K562 (cell line): ENCODE measurements around the gene DUSP3. TPM values are rescaled to one million over a fixed set of nuclear protein-coding genes. Genes with fewer than 3 reads are reported as not detected.

ENCODE experiments used
- ATF3 ChIP-seq, 2 experiments: fragments of 450-650 bp in 1 of 2; sonication (generic) in 1 of 2; formaldehyde crosslinking in 1 of 2; IDR thresholded peaks in 1 of 2; conservative IDR thresholded peaks in 1 of 2; 2 replicates each; pipeline versions ENCODE4 v1.6.1 to v1.8.1; 2016 to 2023; ENCODE audit warnings: mild to moderate bottlenecking in 2 of 2, moderate library complexity in 2 of 2, inconsistent platforms in 1 of 2, missing genetic modification reagents in 1 of 2
- DDX20 ChIP-seq: fragments of 450-650 bp; IDR thresholded peaks from 2 replicates; pipeline ENCODE4 v1.6.1; 2016; ENCODE audit warnings: missing genetic modification characterization, low read depth, mild to moderate bottlenecking, missing compliant biosample characterization, moderate library complexity
- EHMT2 ChIP-seq: fragments of 450-650 bp; IDR thresholded peaks from 2 replicates; pipeline ENCODE4 v1.6.1; 2018; ENCODE audit warnings: antibody characterized with exemption
- EP300 ChIP-seq: IDR thresholded peaks from 2 replicates; pipeline ENCODE4 v1.6.1; 2012; ENCODE audit warnings: low read length, improper control_type of control experiment
- FOXP1 ChIP-seq: sonication (generic); formaldehyde crosslinking; IDR thresholded peaks from 2 replicates; pipeline ENCODE4 v1.8.0; 2022; ENCODE audit warnings: mild to moderate bottlenecking, missing genetic modification reagents
- GABPA ChIP-seq: fragments of 200-800 bp; sonication (Bioruptor generic); conservative IDR thresholded peaks from 2 replicates; pipeline ENCODE4 v1.6.1; 2016; ENCODE audit warnings: low read depth, missing genetic modification characterization, missing compliant biosample characterization
- HMG20B ChIP-seq: fragments of 250-450 bp; sonication (Bioruptor Pico); IDR thresholded peaks from 2 replicates; pipeline ENCODE4 v1.5.0; 2021; ENCODE audit warnings: mild to moderate bottlenecking
- KAT7 ChIP-seq: sonication (generic); formaldehyde crosslinking; IDR thresholded peaks from 2 replicates; pipeline ENCODE4 v1.8.0; 2022; ENCODE audit warnings: missing genetic modification reagents, mild to moderate bottlenecking, borderline replicate concordance
- KLF16 ChIP-seq: IDR thresholded peaks from 2 replicates; pipeline ENCODE4 v1.6.1; 2016; ENCODE audit warnings: antibody characterized with exemption
- NFRKB ChIP-seq: fragments of 450-650 bp; IDR thresholded peaks from 2 replicates; pipeline ENCODE4 v1.6.1; 2016; ENCODE audit warnings: low read depth
- NR4A1 ChIP-seq, 2 experiments: fragments of 250-450 bp in 1 of 2; fragments of 450-650 bp in 1 of 2; sonication (Bioruptor Pico) in 1 of 2; IDR thresholded peaks; 2 replicates each; pipeline versions ENCODE4 v1.4.0 to v1.6.1; 2016 to 2020; ENCODE audit warnings: mild to moderate bottlenecking in 2 of 2, missing compliant biosample characterization in 1 of 2, missing genetic modification characterization in 1 of 2, moderate library complexity in 1 of 2
- OTX1 ChIP-seq: fragments of 450-650 bp; formaldehyde crosslinking; IDR thresholded peaks from 2 replicates; pipeline ENCODE4 v1.4.0; 2022; ENCODE audit warnings: mild to moderate bottlenecking
- PHF20 ChIP-seq: fragments of 450-650 bp; IDR thresholded peaks from 2 replicates; pipeline ENCODE4 v1.6.1; 2018; ENCODE audit not compliant: partially characterized antibody
- PRDM10 ChIP-seq: fragments of 450-650 bp; IDR thresholded peaks from 2 replicates; pipeline ENCODE4 v1.6.1; 2018; ENCODE audit not compliant: partially characterized antibody
- PYGO2 ChIP-seq: fragments of 450-650 bp; IDR thresholded peaks from 2 replicates; pipeline ENCODE4 v1.6.1; 2016; ENCODE audit warnings: mild to moderate bottlenecking, missing genetic modification characterization, moderate library complexity, missing compliant biosample characterization
- RAD21 ChIP-seq, 2 experiments: fragments of 250-450 bp in 1 of 2; fragments of 450-650 bp in 1 of 2; sonication (Bioruptor Pico) in 1 of 2; formaldehyde crosslinking in 1 of 2; IDR thresholded peaks in 1 of 2; conservative IDR thresholded peaks in 1 of 2; 2 replicates each; pipeline versions ENCODE4 v1.4.0 to v1.8.0; 2020 to 2022; ENCODE audit warnings: mild to moderate bottlenecking in 2 of 2, moderate library complexity in 1 of 2
- RCOR1 ChIP-seq, 2 experiments: IDR thresholded peaks; 2 replicates each; pipeline ENCODE4 v1.6.1; 2012; ENCODE audit warnings: low read depth in 2 of 2, low read length in 2 of 2, borderline replicate concordance in 1 of 2, improper control_type of control experiment in 1 of 2
- SAFB ChIP-seq: fragments of 200-400 bp; formaldehyde crosslinking; IDR thresholded peaks from 2 replicates; pipeline ENCODE4 v1.6.1; 2017; ENCODE audit warnings: low read depth, low read length, borderline replicate concordance
- SMAD2 ChIP-seq: fragments of 150-350 bp; IDR thresholded peaks from 2 replicates; pipeline ENCODE4 v1.6.1; 2014; ENCODE audit warnings: low read depth, mild to moderate bottlenecking, low read length
- SMARCE1 ChIP-seq: fragments of 450-650 bp; IDR thresholded peaks from 2 replicates; pipeline ENCODE4 v1.7.1; 2016; ENCODE audit warnings: mild to moderate bottlenecking
- SP2 ChIP-seq: IDR thresholded peaks from 2 replicates; pipeline ENCODE4 v1.6.1; 2011; ENCODE audit warnings: mild to moderate bottlenecking, low read depth, low read length, moderate library complexity; ENCODE audit not compliant: poor library complexity, severe bottlenecking; ENCODE audit errors: extremely low read depth
- TCFL5 ChIP-seq: fragments of 250-450 bp; sonication (Bioruptor Pico); conservative IDR thresholded peaks from 2 replicates; pipeline ENCODE4 v1.6.1; 2021; ENCODE audit warnings: mild to moderate bottlenecking, moderate library complexity, matching md5 sums
- TFAM ChIP-seq: fragments of 250-450 bp; sonication (Bioruptor Pico); conservative IDR thresholded peaks from 2 replicates; pipeline ENCODE4 v1.5.0; 2021; ENCODE audit warnings: mild to moderate bottlenecking, moderate library complexity
- ZFX ChIP-seq: sonication (generic); formaldehyde crosslinking; IDR thresholded peaks from 2 replicates; pipeline ENCODE4 v1.8.0; 2022; ENCODE audit warnings: mild to moderate bottlenecking, missing genetic modification reagents, moderate library complexity
- ZNF133 ChIP-seq: fragments of 250-450 bp; sonication (Bioruptor Pico); IDR thresholded peaks from 2 replicates; pipeline ENCODE4 v1.4.0; 2020; ENCODE audit warnings: mild to moderate bottlenecking
- ZNF263 ChIP-seq: sonication (generic); formaldehyde crosslinking; IDR thresholded peaks from 2 replicates; pipeline ENCODE4 v1.8.0; 2022; ENCODE audit warnings: mild to moderate bottlenecking, missing genetic modification reagents, borderline replicate concordance
- polyA plus RNA-seq, 8 experiments: library from polyadenylated mRNA; depleted of rRNA in 4 of 8; stranded (reverse) in 5 of 8; unstranded in 3 of 8; fragments of >200 nt; fragmentation: Nextera tagmentation in 2 of 8; fragmentation: Illumina TruSeq in 1 of 8; extraction: Ambion mirVana in 2 of 8; extraction: Trizol in 1 of 8; gene quantifications; 2 replicates each; pipeline versions ENCODE4 v1.2.1 to v1.2.3, GENCODE V29; 2011 to 2014; ENCODE audit warnings: inconsistent platforms in 1 of 8, missing spikeins in 1 of 8
- total RNA-seq, 7 experiments: library from RNA; depleted of rRNA in 6 of 7; stranded (reverse); fragments of >200 nt in 6 of 7; fragmentation: Illumina TruSeq in 2 of 7; extraction: Trizol in 2 of 7; gene quantifications; 2 replicates each; pipeline versions ENCODE4 v1.2.1 to v1.2.3, GENCODE V29; 2011 to 2021; ENCODE audit warnings: low replicate concordance in 1 of 7

DUSP3 gene
- total and polyA plus RNA-seq, 9 of the 15 experiments (the other 6 are each of a cell fraction or from before 2014, with no cell fraction given) = 4.1 to 19.8 (median 12.3) TPM

GRCh38 chr17:43719578-43719977, 59.2 kb downstream of the DUSP3 start (continued):
- TF ChIP-seq PYGO2 (tag) = no peak
- TF ChIP-seq PHF20 = no peak
- TF ChIP-seq ATF3 (IDR thresholded peaks at IDR 0.05) = peak; percentile 76
- TF ChIP-seq ATF3 (CRISPR knock-in tag; conservative IDR thresholded peaks at IDR 0.05) = no peak
- no peak for TF ChIP-seq KAT7 (CRISPR knock-in tag)
- TF ChIP-seq RAD21 (CRISPR knock-in tag; conservative IDR thresholded peaks at IDR 0.05 in 1 of 2, IDR thresholded peaks at IDR 0.05 in 1 of 2) = no peak
- TF ChIP-seq SMARCE1 = 0 out of 2 replicates have a peak, but pooled peaks have one; percentile 25
- no peak for TF ChIP-seq DDX20 (tag)
- no peak for TF ChIP-seq NFRKB
- TF ChIP-seq GABPA (tag) = no peak
- TF ChIP-seq ZNF263 (CRISPR knock-in tag) = no peak
- 0 out of 2 replicates have a peak, but pooled peaks have one; percentile 23 for TF ChIP-seq EHMT2
- TF ChIP-seq SAFB = no peak
- TF ChIP-seq NR4A1 (CRISPR knock-in tag; IDR thresholded peaks at IDR 0.05) = no peak
- TF ChIP-seq NR4A1 (tag; IDR thresholded peaks at IDR 0.05) = no peak
- no peak for TF ChIP-seq RCOR1 (IDR thresholded peaks at IDR 0.05; ENCODE audit: borderline replicate concordance in 1 of 2, low read depth in 2 of 2, low read length in 2 of 2)
- TF ChIP-seq OTX1 (CRISPR knock-in tag) = no peak
- TF ChIP-seq TCFL5 = no peak
- no peak for TF ChIP-seq SMAD2
- TF ChIP-seq ZNF133 = no peak
- no peak for TF ChIP-seq KLF16
- no peak for TF ChIP-seq HMG20B
- TF ChIP-seq SP2 = no peak
- no peak for TF ChIP-seq TFAM
- no peak for TF ChIP-seq FOXP1
- no peak for TF ChIP-seq EP300
- TF ChIP-seq ZFX (CRISPR knock-in tag) = no peak
- TF ChIP-seq PRDM10 = no peak
